ENCODE data around the gene CRACR2A.

DNA sequence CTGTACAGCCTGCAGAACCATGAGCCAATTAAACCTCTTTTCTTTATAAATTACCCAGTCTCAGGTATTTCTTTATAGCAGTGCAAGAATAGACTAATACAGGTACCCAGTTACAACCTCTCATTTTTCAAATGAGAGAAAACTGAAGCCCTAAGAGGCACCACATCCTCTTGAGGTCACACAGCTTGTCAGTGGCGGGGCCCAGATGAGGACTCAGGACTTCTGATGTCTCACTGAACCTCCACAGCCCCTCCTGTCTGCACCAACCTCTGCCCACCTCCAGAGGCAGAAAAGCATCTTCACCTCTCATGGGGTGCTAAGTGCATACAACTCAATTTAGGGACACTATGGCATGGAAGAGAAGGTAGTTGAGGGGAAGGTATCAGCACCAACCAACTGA, 120.7 kb downstream of the CRACR2A start:
- no peak for TF ChIP-seq TAF1 (IDR thresholded peaks at IDR 0.05; ENCODE audit: control insufficient read depth, extremely low read depth, insufficient read depth, low read length, severe bottlenecking)
- TF ChIP-seq POLR2A (conservative IDR thresholded peaks at IDR 0.05): no peak
- TF ChIP-seq, protein P1, sequence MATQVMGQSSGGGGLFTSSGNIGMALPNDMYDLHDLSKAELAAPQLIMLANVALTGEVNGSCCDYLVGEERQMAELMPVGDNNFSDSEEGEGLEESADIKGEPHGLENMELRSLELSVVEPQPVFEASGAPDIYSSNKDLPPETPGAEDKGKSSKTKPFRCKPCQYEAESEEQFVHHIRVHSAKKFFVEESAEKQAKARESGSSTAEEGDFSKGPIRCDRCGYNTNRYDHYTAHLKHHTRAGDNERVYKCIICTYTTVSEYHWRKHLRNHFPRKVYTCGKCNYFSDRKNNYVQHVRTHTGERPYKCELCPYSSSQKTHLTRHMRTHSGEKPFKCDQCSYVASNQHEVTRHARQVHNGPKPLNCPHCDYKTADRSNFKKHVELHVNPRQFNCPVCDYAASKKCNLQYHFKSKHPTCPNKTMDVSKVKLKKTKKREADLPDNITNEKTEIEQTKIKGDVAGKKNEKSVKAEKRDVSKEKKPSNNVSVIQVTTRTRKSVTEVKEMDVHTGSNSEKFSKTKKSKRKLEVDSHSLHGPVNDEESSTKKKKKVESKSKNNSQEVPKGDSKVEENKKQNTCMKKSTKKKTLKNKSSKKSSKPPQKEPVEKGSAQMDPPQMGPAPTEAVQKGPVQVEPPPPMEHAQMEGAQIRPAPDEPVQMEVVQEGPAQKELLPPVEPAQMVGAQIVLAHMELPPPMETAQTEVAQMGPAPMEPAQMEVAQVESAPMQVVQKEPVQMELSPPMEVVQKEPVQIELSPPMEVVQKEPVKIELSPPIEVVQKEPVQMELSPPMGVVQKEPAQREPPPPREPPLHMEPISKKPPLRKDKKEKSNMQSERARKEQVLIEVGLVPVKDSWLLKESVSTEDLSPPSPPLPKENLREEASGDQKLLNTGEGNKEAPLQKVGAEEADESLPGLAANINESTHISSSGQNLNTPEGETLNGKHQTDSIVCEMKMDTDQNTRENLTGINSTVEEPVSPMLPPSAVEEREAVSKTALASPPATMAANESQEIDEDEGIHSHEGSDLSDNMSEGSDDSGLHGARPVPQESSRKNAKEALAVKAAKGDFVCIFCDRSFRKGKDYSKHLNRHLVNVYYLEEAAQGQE (IDR thresholded peaks at IDR 0.05; ENCODE audit: borderline replicate concordance): no peak
- TF ChIP-seq, protein P1 (CRISPR knock-in tag; IDR thresholded peaks at IDR 0.05; ENCODE audit: low read depth): no peak
- no peak for TF ChIP-seq ATF1 (CRISPR knock-in tag; IDR thresholded peaks at IDR 0.05)
- no peak for TF ChIP-seq ATF1 (tag; IDR thresholded peaks at IDR 0.05)
- no peak for TF ChIP-seq DNMT1 (IDR thresholded peaks at IDR 0.05)
- TF ChIP-seq BHLHE40 (IDR thresholded peaks at IDR 0.05; ENCODE audit: low read length): no peak
- no peak for TF ChIP-seq ZBED1 (IDR thresholded peaks at IDR 0.05)
- TF ChIP-seq, protein P2, sequence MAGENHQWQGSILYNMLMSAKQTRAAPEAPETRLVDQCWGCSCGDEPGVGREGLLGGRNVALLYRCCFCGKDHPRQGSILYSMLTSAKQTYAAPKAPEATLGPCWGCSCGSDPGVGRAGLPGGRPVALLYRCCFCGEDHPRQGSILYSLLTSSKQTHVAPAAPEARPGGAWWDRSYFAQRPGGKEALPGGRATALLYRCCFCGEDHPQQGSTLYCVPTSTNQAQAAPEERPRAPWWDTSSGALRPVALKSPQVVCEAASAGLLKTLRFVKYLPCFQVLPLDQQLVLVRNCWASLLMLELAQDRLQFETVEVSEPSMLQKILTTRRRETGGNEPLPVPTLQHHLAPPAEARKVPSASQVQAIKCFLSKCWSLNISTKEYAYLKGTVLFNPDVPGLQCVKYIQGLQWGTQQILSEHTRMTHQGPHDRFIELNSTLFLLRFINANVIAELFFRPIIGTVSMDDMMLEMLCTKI (IDR thresholded peaks at IDR 0.05; ENCODE audit: partially characterized antibody): no peak
- no peak for TF ChIP-seq NRF1 (conservative IDR thresholded peaks at IDR 0.05 in 1 of 2, IDR thresholded peaks at IDR 0.05 in 1 of 2)
- TF ChIP-seq RNF2 (IDR thresholded peaks at IDR 0.05): no peak

Data from K562 (cell line).